ENCODE data around the gene MTUS2. TPM values are rescaled to one million over a fixed set of nuclear protein-coding genes. Genes with fewer than 3 reads are reported as not detected.

The MTUS2 gene
- total and polyA plus RNA-seq, 2 donors (not counting 3 experiments of a cell fraction or from before 2014, with no cell fraction given): not detected

DNA sequence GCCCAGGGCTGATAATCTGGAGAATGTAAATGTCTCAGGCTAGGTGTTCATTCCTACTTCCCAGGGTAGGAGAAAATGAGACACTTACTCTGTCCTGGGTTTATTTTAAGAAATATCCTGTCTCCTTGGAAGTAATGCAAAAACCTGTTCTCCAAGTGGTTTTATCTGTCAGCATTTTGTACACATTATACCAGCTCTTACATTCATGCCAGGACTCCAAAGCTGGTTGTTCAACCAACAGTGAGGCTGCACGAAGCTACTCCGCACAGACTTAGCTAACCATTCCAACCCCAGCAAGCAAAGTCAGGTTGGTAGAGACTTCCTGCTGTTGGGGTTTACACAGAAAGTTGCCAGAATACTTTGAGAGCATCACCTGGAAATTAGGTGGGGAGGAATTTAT, 719.7 kb downstream of the MTUS2 start:
- Histone ChIP-seq H3K36me3 (ENCODE audit: control insufficient read depth in 2 of 2, extremely low read depth in 1 of 2, insufficient read depth in 2 of 2, low read length in 2 of 2) (peaks cover 0 to 9% of the 10 kb centered on the region in 2 experiments), H3K4me1 (ENCODE audit: control insufficient read depth, extremely low read depth, insufficient read depth, low read length) (peaks cover 21% of the 10 kb centered on the region), H4K20me1 (replicated peaks; ENCODE audit: control insufficient read depth, extremely low read depth, insufficient read depth, low read length) (no peaks in the 10 kb centered on the region), H3K9me3 (replicated peaks; ENCODE audit: control insufficient read depth, insufficient read depth, low read length) (no peaks in the 10 kb centered on the region), H3K9ac (replicated peaks; ENCODE audit: extremely low read depth, insufficient read depth, low read length) (no peak overlapping the region), H3K4me2 (ENCODE audit: insufficient read depth, low read length) (no peak overlapping the region), H3K27me3 (ENCODE audit: control insufficient read depth in 2 of 2, insufficient read depth in 2 of 2, low read length in 2 of 2) (no peaks in the 10 kb centered on the region), H3K27ac (ENCODE audit: insufficient read depth, low read depth, low read length) (no peak overlapping the region), H3K79me2 (ENCODE audit: control insufficient read depth, insufficient read depth, low read length) (peaks cover 76% of the 10 kb centered on the region), H3K9me1 (replicated peaks; ENCODE audit: control insufficient read depth, extremely low read depth, insufficient read depth, low read length) (no peaks in the 10 kb centered on the region), H3K4me3 (replicated peaks in 1 of 3; ENCODE audit: insufficient read depth in 1 of 3, low read depth in 1 of 3, low read length in 3 of 3) (no peak overlapping the region), H2AFZ (ENCODE audit: low read depth, low read length) (no peak overlapping the region)
- FAIRE-seq (no peak), DNase-seq (ENCODE audit: low read depth, low spot score) (no peak)
- intact Hi-C loops (cut with micrococcal nuclease) (loop anchor here (2.0 kb wide), 1 partner anchor 55 kb away; the partner anchor contains the start of gene SLC7A1), dilution Hi-C loops (cut with MboI; ENCODE audit: extremely low pct_ligation_motif_present, low sequenced_read_pairs) (no loop called here)
- POLR2A ChIA-PET: no interaction called here
- no TSS peak for BruUV-seq (replicated peaks)
- CTCF ChIA-PET: interaction anchor here (1.4 to 1.6 kb wide), 2 partner anchors 23 to 31 kb away, joined by 3 to 4 read pairs; no protein-coding TSS in a partner anchor
- TF ChIP-seq FOS (IDR thresholded peaks at IDR 0.05; ENCODE audit: borderline replicate concordance, insufficient read depth, low read length) (no peak), POLR2AphosphoS5 (IDR thresholded peaks at IDR 0.05; ENCODE audit: insufficient read depth, low read depth, low read length) (no peak), GATA2 (IDR thresholded peaks at IDR 0.05; ENCODE audit: insufficient read depth, insufficient read length, low read depth, low read length) (no peak), POLR2A (IDR thresholded peaks at IDR 0.05; ENCODE audit: low read depth, low read length) (no peak), JUN (IDR thresholded peaks at IDR 0.05; ENCODE audit: borderline replicate concordance, insufficient read depth, insufficient read length, low read depth) (no peak), MYC (IDR thresholded peaks at IDR 0.05; ENCODE audit: low read depth, low read length) (no peak), EZH2 (IDR thresholded peaks at IDR 0.05; ENCODE audit: borderline replicate concordance, low read depth, low read length, severe bottlenecking) (no peak)
- TF ChIP-seq, protein P1, sequence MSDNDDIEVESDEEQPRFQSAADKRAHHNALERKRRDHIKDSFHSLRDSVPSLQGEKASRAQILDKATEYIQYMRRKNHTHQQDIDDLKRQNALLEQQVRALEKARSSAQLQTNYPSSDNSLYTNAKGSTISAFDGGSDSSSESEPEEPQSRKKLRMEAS (IDR thresholded peaks at IDR 0.05; ENCODE audit: insufficient read depth, insufficient read length): no peak
- TF ChIP-seq, protein P2, sequence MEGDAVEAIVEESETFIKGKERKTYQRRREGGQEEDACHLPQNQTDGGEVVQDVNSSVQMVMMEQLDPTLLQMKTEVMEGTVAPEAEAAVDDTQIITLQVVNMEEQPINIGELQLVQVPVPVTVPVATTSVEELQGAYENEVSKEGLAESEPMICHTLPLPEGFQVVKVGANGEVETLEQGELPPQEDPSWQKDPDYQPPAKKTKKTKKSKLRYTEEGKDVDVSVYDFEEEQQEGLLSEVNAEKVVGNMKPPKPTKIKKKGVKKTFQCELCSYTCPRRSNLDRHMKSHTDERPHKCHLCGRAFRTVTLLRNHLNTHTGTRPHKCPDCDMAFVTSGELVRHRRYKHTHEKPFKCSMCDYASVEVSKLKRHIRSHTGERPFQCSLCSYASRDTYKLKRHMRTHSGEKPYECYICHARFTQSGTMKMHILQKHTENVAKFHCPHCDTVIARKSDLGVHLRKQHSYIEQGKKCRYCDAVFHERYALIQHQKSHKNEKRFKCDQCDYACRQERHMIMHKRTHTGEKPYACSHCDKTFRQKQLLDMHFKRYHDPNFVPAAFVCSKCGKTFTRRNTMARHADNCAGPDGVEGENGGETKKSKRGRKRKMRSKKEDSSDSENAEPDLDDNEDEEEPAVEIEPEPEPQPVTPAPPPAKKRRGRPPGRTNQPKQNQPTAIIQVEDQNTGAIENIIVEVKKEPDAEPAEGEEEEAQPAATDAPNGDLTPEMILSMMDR (IDR thresholded peaks at IDR 0.05; ENCODE audit: extremely low read depth in 1 of 2, insufficient read depth in 1 of 2, low read depth in 1 of 2, low read length in 2 of 2): no peak
